ENCODE data around the gene CAND2.

- TF ChIP-seq CTCF (conservative IDR thresholded peaks at IDR 0.05; ENCODE audit: low read length) = no peak
- no peak for TF ChIP-seq EZH2phosphoT487 (IDR thresholded peaks at IDR 0.05; ENCODE audit: borderline replicate concordance)
Observed at GRCh38 chr3:12861611-12862010, 65.1 kb downstream of the CAND2 start.

Measured in Loucy (cell line).